H1 (cell line): ENCODE data around the gene BCKDHA. TPM values are rescaled to one million over a fixed set of nuclear protein-coding genes. Genes with fewer than 3 reads are reported as not detected.

Source experiments
- CTCF ChIA-PET: fragments of 300-600 bp; sonication (Branson Sonifier 250); formaldehyde crosslinking; loops from one replicate; lab custom pipeline; 2021; ENCODE audit not compliant: partially characterized antibody; lab: Charles Lee
- POLR2A ChIA-PET: fragments of 300-600 bp; sonication (Branson Sonifier 250); formaldehyde crosslinking; loops from one replicate; lab custom pipeline; 2021; ENCODE audit warnings: inconsistent platforms; ENCODE audit not compliant: partially characterized antibody; lab: Charles Lee
- DNase-seq, 2 experiments: peaks; one replicate each; pipeline versions ENCODE4 v3.0.0 to v3.0.0-alpha.2; 2010 to 2022; ENCODE audit warnings: low spot score in 2 of 2, low read depth in 1 of 2, mixed read lengths in 1 of 2
- FAIRE-seq: peaks from 2 replicates; lab custom pipeline; 2011; peaks lifted over from hg19 to GRCh38; lab: Jason Lieb, UNC
- H2AFZ ChIP-seq: 2 replicates; pipeline ENCODE4 v1.8.1; 2012; ENCODE audit warnings: low read length, inconsistent platforms
- H2AK5ac ChIP-seq: 2 replicates; pipeline ENCODE4 v1.6.1; 2013; ENCODE audit warnings: low read depth, low read length
- H2BK120ac ChIP-seq: replicated peaks from 2 replicates; pipeline ENCODE3; 2013; ENCODE audit warnings: low read depth, low read length, inconsistent platforms
- H2BK12ac ChIP-seq: 2 replicates; pipeline ENCODE4 v1.6.1; 2013; ENCODE audit warnings: low read depth, low read length
- H2BK15ac ChIP-seq: 2 replicates; pipeline ENCODE4 v1.6.1; 2013; ENCODE audit warnings: low read length
- H2BK20ac ChIP-seq: 2 replicates; pipeline ENCODE4 v1.6.1; 2013; ENCODE audit warnings: low read length
- H2BK5ac ChIP-seq: 2 replicates; pipeline ENCODE4 v1.6.1; 2013; ENCODE audit warnings: low read depth, low read length
- H3K14ac ChIP-seq: 2 replicates; pipeline ENCODE4 v1.6.1; 2013; ENCODE audit warnings: inconsistent platforms; ENCODE audit not compliant: insufficient read length
- H3K18ac ChIP-seq: 2 replicates; pipeline ENCODE4 v1.6.1; 2013; ENCODE audit warnings: low read length; ENCODE audit errors: extremely low read depth
- H3K23ac ChIP-seq: 2 replicates; pipeline ENCODE4 v1.6.1; 2013; ENCODE audit warnings: inconsistent platforms; ENCODE audit not compliant: insufficient read length
- H3K23me2 ChIP-seq: 2 replicates; pipeline ENCODE4 v1.6.1; 2013; ENCODE audit warnings: low read depth, low read length
- H3K27ac ChIP-seq: 2 replicates; pipeline ENCODE4 v1.6.1; 2011; ENCODE audit warnings: low read depth, low read length, inconsistent platforms
- H3K27me3 ChIP-seq, 4 experiments: replicated peaks in 1 of 4; 1 replicate in 1 of 4; 2 replicates in 3 of 4; pipeline versions ENCODE4 v1.6.1 to v1.8.1; 2011 to 2013; ENCODE audit warnings: low read length in 3 of 4, mild to moderate bottlenecking in 3 of 4, inconsistent platforms in 2 of 4, mixed read lengths in 2 of 4, moderate library complexity in 1 of 4; ENCODE audit not compliant: control insufficient read depth in 3 of 4, insufficient read depth in 3 of 4; ENCODE audit errors: extremely low read depth in 1 of 4
- H3K36me3 ChIP-seq, 4 experiments: 2 replicates each; pipeline versions ENCODE4 v1.6.1 to v1.8.1; 2011 to 2013; ENCODE audit warnings: mild to moderate bottlenecking in 4 of 4, low read length in 3 of 4, moderate library complexity in 2 of 4, control low read depth in 1 of 4, inconsistent platforms in 1 of 4; ENCODE audit not compliant: insufficient read depth in 4 of 4, control insufficient read depth in 2 of 4
- H3K4ac ChIP-seq: replicated peaks from 2 replicates; pipeline ENCODE3; 2013; ENCODE audit warnings: low read length, low read depth, mixed read lengths, inconsistent platforms; ENCODE audit not compliant: insufficient read length
- H3K4me1 ChIP-seq, 4 experiments: replicated peaks in 1 of 4; 1 replicate in 1 of 4; 2 replicates in 3 of 4; pipeline versions ENCODE4 v1.6.1 to v1.8.1; 2011 to 2013; ENCODE audit warnings: low read length in 3 of 4, inconsistent platforms in 2 of 4, mixed read lengths in 1 of 4; ENCODE audit not compliant: insufficient read depth in 4 of 4, control insufficient read depth in 3 of 4
- H3K4me2 ChIP-seq, 2 experiments: 2 replicates each; pipeline versions ENCODE4 v1.6.1 to v1.8.1; 2011 to 2013; ENCODE audit warnings: low read depth in 2 of 2, low read length in 2 of 2, control low read depth in 1 of 2, inconsistent platforms in 1 of 2, mild to moderate bottlenecking in 1 of 2; ENCODE audit not compliant: insufficient read depth in 1 of 2
- H3K4me3 ChIP-seq, 4 experiments: fragments of 200-600, 300-600 bp in 1 of 4; sonication (generic), shearing (Covaris generic), sonication (Bioruptor Twin) in 1 of 4; 2 replicates each; pipeline versions ENCODE4 v1.5.1 to v1.8.1; 2011 to 2016; ENCODE audit warnings: low read length in 4 of 4, low read depth in 3 of 4, control low read depth in 2 of 4, inconsistent platforms in 2 of 4, mild to moderate bottlenecking in 2 of 4, mixed read lengths in 1 of 4, moderate library complexity in 1 of 4; ENCODE audit not compliant: insufficient read depth in 2 of 4; ENCODE audit errors: extremely low read depth in 1 of 4
- H3K56ac ChIP-seq: replicated peaks from 2 replicates; pipeline ENCODE3; 2013; ENCODE audit warnings: low read depth, mild to moderate bottlenecking, mixed read lengths, low read length, inconsistent platforms; ENCODE audit not compliant: insufficient read length
- H3K79me1 ChIP-seq: 2 replicates; pipeline ENCODE4 v1.6.1; 2013; ENCODE audit warnings: low read depth, low read length, control low read depth
- H3K79me2 ChIP-seq, 2 experiments: 2 replicates each; pipeline versions ENCODE4 v1.6.1 to v1.8.1; 2012 to 2013; ENCODE audit warnings: low read length in 2 of 2, mild to moderate bottlenecking in 2 of 2, inconsistent platforms in 1 of 2; ENCODE audit not compliant: insufficient read depth in 2 of 2, control insufficient read depth in 1 of 2
- H3K9ac ChIP-seq, 4 experiments: replicated peaks in 1 of 4; 1 replicate in 1 of 4; 2 replicates in 3 of 4; pipeline versions ENCODE4 v1.6.1 to v1.8.1; 2011 to 2013; ENCODE audit warnings: low read depth in 3 of 4, low read length in 3 of 4, control low read depth in 2 of 4, mild to moderate bottlenecking in 2 of 4, moderate library complexity in 2 of 4, inconsistent platforms in 1 of 4; ENCODE audit errors: extremely low read depth in 1 of 4
- H3K9me3 ChIP-seq, 2 experiments: 2 replicates each; pipeline versions ENCODE4 v1.6.1 to v1.8.1; 2012 to 2013; ENCODE audit warnings: mild to moderate bottlenecking in 2 of 2, moderate library complexity in 2 of 2, control low read depth in 1 of 2, inconsistent platforms in 1 of 2, low read depth in 1 of 2, low read length in 1 of 2, mixed read lengths in 1 of 2; ENCODE audit not compliant: insufficient read depth in 2 of 2
- H4K20me1 ChIP-seq, 2 experiments: replicated peaks in 1 of 2; 2 replicates each; pipeline versions ENCODE3 to v1.8.1; 2011 to 2013; ENCODE audit warnings: inconsistent platforms in 2 of 2, low read length in 2 of 2, mild to moderate bottlenecking in 1 of 2; ENCODE audit not compliant: insufficient read depth in 2 of 2, control insufficient read depth in 1 of 2
- H4K5ac ChIP-seq: 2 replicates; pipeline ENCODE4 v1.6.1; 2013; ENCODE audit warnings: low read length, low read depth, mixed read lengths, inconsistent platforms; ENCODE audit not compliant: insufficient read length
- H4K8ac ChIP-seq: 2 replicates; pipeline ENCODE4 v1.8.0; 2013; ENCODE audit warnings: mild to moderate bottlenecking, moderate library complexity, low read length, inconsistent platforms; ENCODE audit not compliant: insufficient read depth; ENCODE audit errors: extremely low read depth
- H4K91ac ChIP-seq: replicated peaks from 2 replicates; pipeline ENCODE3; 2013; ENCODE audit warnings: low read length, mixed read lengths, inconsistent platforms; ENCODE audit not compliant: insufficient read length
- BCL11A ChIP-seq, 2 experiments: IDR thresholded peaks; one replicate each; pipeline ENCODE4 v1.6.1; 2011; ENCODE audit warnings: low read depth in 2 of 2, low read length in 2 of 2, mild to moderate bottlenecking in 2 of 2
- BRCA1 ChIP-seq: IDR thresholded peaks from 2 replicates; pipeline ENCODE4 v1.6.1; 2012; ENCODE audit warnings: low read depth, low read length, improper control_type of control experiment
- CBX8 ChIP-seq: fragments of 300-800, 300-1000 bp; sonication (generic); IDR thresholded peaks from 2 replicates; pipeline ENCODE4 v1.7.1; 2016; ENCODE audit warnings: low read depth, low read length, borderline replicate concordance
- MAFK ChIP-seq: IDR thresholded peaks from 2 replicates; pipeline ENCODE4 v1.6.1; 2012; ENCODE audit warnings: low read depth, mild to moderate bottlenecking, improper control_type of control experiment, low read length
- SIX5 ChIP-seq: IDR thresholded peaks from 2 replicates; pipeline ENCODE4 v1.6.1; 2011; ENCODE audit warnings: mild to moderate bottlenecking, low read depth, low read length
- WGBS, 2 experiments: shearing (Covaris generic) in 1 of 2; methylation state at CpG; one replicate each; pipeline versions ENCODE4 v1.1.6 to v1.1.7; 2013 to 2015; ENCODE audit warnings: low lambda C conversion rate in 2 of 2, mixed read lengths in 2 of 2, inconsistent platforms in 1 of 2, low coverage in 1 of 2, missing lambda C conversion rate in 1 of 2; ENCODE audit not compliant: insufficient replicate concordance in 2 of 2, insufficient coverage in 1 of 2, insufficient read length in 1 of 2; ENCODE audit errors: extremely low coverage in 1 of 2, missing lambda C conversion rate in 1 of 2; 5-methylcytosine and 5-hydroxymethylcytosine counted together
- polyA plus RNA-seq, 7 experiments: library from polyadenylated mRNA; depleted of rRNA in 3 of 7; stranded (reverse) in 5 of 7; unstranded in 2 of 7; fragments of >200 nt in 5 of 7; fragments of 200-250 nt in 2 of 7; gene quantifications; 1 replicate in 5 of 7; 2 replicates in 1 of 7; 4 replicates in 1 of 7; pipeline versions ENCODE4 v1.2.1 to v1.2.3, GENCODE V29; 2011 to 2013; ENCODE audit warnings: missing spikeins in 2 of 7, mixed read lengths in 2 of 7
- total RNA-seq: library from RNA; stranded (reverse); fragmentation: NEBNext Ultra II Directional; extraction: Animal tissue kit (Norgen Biotek cat#: 25700); gene quantifications from 2 replicates; pipeline ENCODE4 v1.2.1, GENCODE V29; 2021
- TF ChIP-seq, protein P1 (sequence below), 3 experiments: IDR thresholded peaks; 1 replicate in 2 of 3; 2 replicates in 1 of 3; pipeline versions ENCODE4 v1.5.1 to v1.6.1; 2011; ENCODE audit warnings: low read length in 3 of 3, mild to moderate bottlenecking in 3 of 3, inconsistent platforms in 2 of 3, low read depth in 1 of 3, moderate library complexity in 1 of 3; ENCODE audit not compliant: insufficient read depth in 1 of 3; ENCODE audit errors: control extremely low read depth in 1 of 3

Gene BCKDHA
- total and polyA plus RNA-seq, 2 of the 8 experiments (the other 6 are each of a cell fraction or from before 2014, with no cell fraction given), result 14.2 to 69.6 TPM

DNA sequence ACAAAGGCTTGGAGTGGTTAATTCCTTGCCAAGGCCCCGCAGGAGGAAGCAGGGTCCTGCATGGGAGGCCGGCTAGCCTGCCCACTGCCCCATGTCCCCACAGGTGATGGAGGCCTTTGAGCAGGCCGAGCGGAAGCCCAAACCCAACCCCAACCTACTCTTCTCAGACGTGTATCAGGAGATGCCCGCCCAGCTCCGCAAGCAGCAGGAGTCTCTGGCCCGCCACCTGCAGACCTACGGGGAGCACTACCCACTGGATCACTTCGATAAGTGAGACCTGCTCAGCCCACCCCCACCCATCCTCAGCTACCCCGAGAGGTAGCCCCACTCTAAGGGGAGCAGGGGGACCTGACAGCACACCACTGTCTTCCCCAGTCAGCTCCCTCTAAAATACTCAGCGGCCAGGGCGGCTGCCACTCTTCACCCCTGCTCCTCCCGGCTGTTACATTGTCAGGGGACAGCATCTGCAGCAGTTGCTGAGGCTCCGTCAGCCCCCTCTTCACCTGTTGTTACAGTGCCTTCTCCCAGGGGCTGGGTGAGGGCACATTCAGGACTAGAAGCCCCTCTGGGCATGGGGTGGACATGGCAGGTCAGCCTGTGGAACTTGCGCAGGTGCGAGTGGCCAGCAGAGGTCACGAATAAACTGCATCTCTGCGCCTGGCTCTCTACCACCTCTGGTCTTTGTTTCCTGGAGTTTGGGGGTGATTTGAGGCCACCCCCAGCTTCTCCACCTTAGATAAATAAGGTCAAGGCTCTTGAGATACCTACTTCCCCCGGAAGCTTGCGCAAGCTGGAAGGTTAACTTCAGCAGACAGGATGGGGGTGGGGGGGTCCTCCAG is 26.9 kb downstream of the BCKDHA start:
- H2BK120ac ChIP-seq, result no peak overlapping the region
- DNase-seq, result no peak
- no peak overlapping the region for H3K56ac ChIP-seq
- no peaks in the 10 kb centered on the region for H3K27me3 ChIP-seq
- H3K23ac ChIP-seq, result no peak overlapping the region
- H3K79me2 ChIP-seq, result no peaks in the 10 kb centered on the region
- H3K4me3 ChIP-seq, result no peak overlapping the region
- H3K36me3 ChIP-seq, result peaks cover 0 to 6% (median 2%) of the 10 kb centered on the region in 4 experiments; a peak in 4 of 8 replicates
- no peak overlapping the region for H3K4me2 ChIP-seq
- no peak overlapping the region for H3K18ac ChIP-seq
- FAIRE-seq, result no peak
- no peaks in the 10 kb centered on the region for H3K9me3 ChIP-seq
- H3K4me1 ChIP-seq, result peaks cover 0 to 18% (median 4%) of the 10 kb centered on the region in 4 experiments; a peak in 5 of 7 replicates
- H3K79me1 ChIP-seq, result no peaks in the 10 kb centered on the region
- ChIA-PET CTCF (interaction anchor here (1.1 to 1.7 kb wide), 5 partner anchors 11 to 37 kb away, joined by 3 to 5 read pairs (median 3); partner anchors contain the start of gene DMAC2), POLR2A (interaction anchor here (1.0 to 1.6 kb wide), 5 partner anchors 9 to 32 kb away, joined by 3 to 9 read pairs (median 4); partner anchors contain the start of gene DMAC2)
- H2BK15ac ChIP-seq, result no peak overlapping the region
- H2AK5ac ChIP-seq, result no peak overlapping the region
- no peak overlapping the region for H3K9ac ChIP-seq
- no peak overlapping the region for H2BK5ac ChIP-seq
- no peak overlapping the region for H2BK12ac ChIP-seq
- no peak overlapping the region for H3K4ac ChIP-seq
- no peak overlapping the region for H4K5ac ChIP-seq
- H2BK20ac ChIP-seq, result no peak overlapping the region
- 89% methylated on average over 20 of the region's 21 CpGs; no CpG with 5 or more reads in 1 of the 2 experiments for WGBS, 2 experiments
- 0 out of 2 replicates have a peak overlapping the region, but pooled peaks have one; percentile 12 for H4K8ac ChIP-seq
- H3K23me2 ChIP-seq, result peaks cover 10% of the 10 kb centered on the region
- no peak overlapping the region for H2AFZ ChIP-seq
- TF ChIP-seq SIX5 (no peak), MAFK (no peak), BCL11A (IDR thresholded peaks at IDR 0.05; ENCODE audit: low read depth in 2 of 2, low read length in 2 of 2) (no peak), CBX8 (no peak), BRCA1 (no peak)
- TF ChIP-seq, protein P1, sequence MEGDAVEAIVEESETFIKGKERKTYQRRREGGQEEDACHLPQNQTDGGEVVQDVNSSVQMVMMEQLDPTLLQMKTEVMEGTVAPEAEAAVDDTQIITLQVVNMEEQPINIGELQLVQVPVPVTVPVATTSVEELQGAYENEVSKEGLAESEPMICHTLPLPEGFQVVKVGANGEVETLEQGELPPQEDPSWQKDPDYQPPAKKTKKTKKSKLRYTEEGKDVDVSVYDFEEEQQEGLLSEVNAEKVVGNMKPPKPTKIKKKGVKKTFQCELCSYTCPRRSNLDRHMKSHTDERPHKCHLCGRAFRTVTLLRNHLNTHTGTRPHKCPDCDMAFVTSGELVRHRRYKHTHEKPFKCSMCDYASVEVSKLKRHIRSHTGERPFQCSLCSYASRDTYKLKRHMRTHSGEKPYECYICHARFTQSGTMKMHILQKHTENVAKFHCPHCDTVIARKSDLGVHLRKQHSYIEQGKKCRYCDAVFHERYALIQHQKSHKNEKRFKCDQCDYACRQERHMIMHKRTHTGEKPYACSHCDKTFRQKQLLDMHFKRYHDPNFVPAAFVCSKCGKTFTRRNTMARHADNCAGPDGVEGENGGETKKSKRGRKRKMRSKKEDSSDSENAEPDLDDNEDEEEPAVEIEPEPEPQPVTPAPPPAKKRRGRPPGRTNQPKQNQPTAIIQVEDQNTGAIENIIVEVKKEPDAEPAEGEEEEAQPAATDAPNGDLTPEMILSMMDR (IDR thresholded peaks at IDR 0.05; ENCODE audit: control extremely low read depth in 1 of 3, insufficient read depth in 1 of 3, low read depth in 1 of 3, low read length in 3 of 3), result no peak
- H3K14ac ChIP-seq, result no peak overlapping the region
- no peaks in the 10 kb centered on the region for H4K20me1 ChIP-seq
- no peak overlapping the region for H3K27ac ChIP-seq
- no peak overlapping the region for H4K91ac ChIP-seq
